ENCODE measurements around the gene SMIM28. TPM values are rescaled to one million over a fixed set of nuclear protein-coding genes. Genes with fewer than 3 reads are reported as not detected.

The SMIM28 gene
- polyA plus RNA-seq, 1 donor from 2014 or later, result not detected

GRCh38 chr6:138403324-138403800 lies 25.7 kb downstream of the SMIM28 start:
- no peaks in the 10 kb centered on the region for H4K20me1 ChIP-seq (ENCODE audit: insufficient read depth)
- H3F3A ChIP-seq (ENCODE audit: insufficient read depth, low read length, poor library complexity, severe bottlenecking), result peaks cover 2% of the 10 kb centered on the region
- peaks cover 16% of the 10 kb centered on the region for H3K27me3 ChIP-seq (ENCODE audit: insufficient read depth, low read depth, low read length)
- H3K27ac ChIP-seq (ENCODE audit: low read length), result no peak overlapping the region
- H2AFZ ChIP-seq (ENCODE audit: low read depth, low read length), result peak overlapping the region; percentile 25
- peak overlapping the region; percentile 44 for H3K9ac ChIP-seq (ENCODE audit: low read length)
- no peak for TF ChIP-seq MXI1 (conservative IDR thresholded peaks at IDR 0.05; ENCODE audit: poor library complexity, severe bottlenecking)
- TF ChIP-seq POLR2AphosphoS5 (IDR thresholded peaks at IDR 0.05), result no peak
- no peak for TF ChIP-seq SMC3 (conservative IDR thresholded peaks at IDR 0.05; ENCODE audit: poor library complexity)
- no peak for TF ChIP-seq REST (IDR thresholded peaks at IDR 0.05; ENCODE audit: borderline replicate concordance)
- no peak for TF ChIP-seq EZH2 (IDR thresholded peaks at IDR 0.05; ENCODE audit: borderline replicate concordance, insufficient read depth, low read length, poor library complexity, severe bottlenecking)
- no peak for TF ChIP-seq EP300 (conservative IDR thresholded peaks at IDR 0.05; ENCODE audit: poor library complexity, severe bottlenecking)
- TF ChIP-seq TAF1 (IDR thresholded peaks at IDR 0.05; ENCODE audit: low read depth), result no peak
- TF ChIP-seq CTCF (IDR thresholded peaks at IDR 0.05; ENCODE audit: poor library complexity, severe bottlenecking), result no peak
- TF ChIP-seq RAD21 (conservative IDR thresholded peaks at IDR 0.05), result no peak
- no peaks in the 10 kb centered on the region for H3K36me3 ChIP-seq (ENCODE audit: insufficient read depth, low read length)
- no peak overlapping the region for H3K4me2 ChIP-seq (ENCODE audit: low read length)
- H3K9me2 ChIP-seq (ENCODE audit: insufficient read depth, low read length), result no peaks in the 10 kb centered on the region
- peak overlapping the region; percentile 87 for H3K4me3 ChIP-seq (ENCODE audit: low read length)
- H3K79me2 ChIP-seq (replicated peaks; ENCODE audit: insufficient read depth, low read length), result no peaks in the 10 kb centered on the region
- no peaks in the 10 kb centered on the region for H3K9me3 ChIP-seq (ENCODE audit: low read length)

GRCh38 chr6:138403801-138404665 lies 26.3 kb downstream of the SMIM28 start, which contains the start of gene HEBP2:
Gene HEBP2 (plus strand): TSS chr6:138404223. CDS start chr6:138404496, 273 bp downstream.
- H3K9ac ChIP-seq (ENCODE audit: low read length), result peak within 1 kb of the TSS; percentile 44
- H3K4me2 ChIP-seq (ENCODE audit: low read length), result peak within 1 kb of the TSS; percentile 9
- no peaks in the 10 kb centered on the region for H3K36me3 ChIP-seq (ENCODE audit: insufficient read depth, low read length)
- no peaks in the 10 kb centered on the region for H3K79me2 ChIP-seq (replicated peaks; ENCODE audit: insufficient read depth, low read length)
- no peak for TF ChIP-seq TAF1 (IDR thresholded peaks at IDR 0.05; ENCODE audit: low read depth)
- TF ChIP-seq EZH2 (IDR thresholded peaks at IDR 0.05; ENCODE audit: borderline replicate concordance, insufficient read depth, low read length, poor library complexity, severe bottlenecking), result no peak
- peak; percentile 64 for TF ChIP-seq RAD21 (conservative IDR thresholded peaks at IDR 0.05)
- no peak for TF ChIP-seq REST (IDR thresholded peaks at IDR 0.05; ENCODE audit: borderline replicate concordance)
- peak; percentile 43 for TF ChIP-seq MXI1 (conservative IDR thresholded peaks at IDR 0.05; ENCODE audit: poor library complexity, severe bottlenecking)
- peak; percentile 72 for TF ChIP-seq SMC3 (conservative IDR thresholded peaks at IDR 0.05; ENCODE audit: poor library complexity)
- TF ChIP-seq CTCF (IDR thresholded peaks at IDR 0.05; ENCODE audit: poor library complexity, severe bottlenecking), result peak; percentile 79
- H3K27me3 ChIP-seq (ENCODE audit: insufficient read depth, low read depth, low read length), result peaks cover 16% of the 10 kb centered on the region
- no peaks in the 10 kb centered on the region for H3K9me3 ChIP-seq (ENCODE audit: low read length)
- H3K9me2 ChIP-seq (ENCODE audit: insufficient read depth, low read length), result no peaks in the 10 kb centered on the region
- peak within 1 kb of the TSS; percentile 25 for H2AFZ ChIP-seq (ENCODE audit: low read depth, low read length)
- no peaks in the 10 kb centered on the region for H4K20me1 ChIP-seq (ENCODE audit: insufficient read depth)
- peak within 1 kb of the TSS; percentile 87 for H3K4me3 ChIP-seq (ENCODE audit: low read length)
- no peak within 1 kb of the TSS for H3K27ac ChIP-seq (ENCODE audit: low read length)
- peaks cover 2% of the 10 kb centered on the region for H3F3A ChIP-seq (ENCODE audit: insufficient read depth, low read length, poor library complexity, severe bottlenecking)
